ENCODE measurements around the gene RFNG.

- TF ChIP-seq POLR2AphosphoS5 (IDR thresholded peaks at IDR 0.05) (no peak), CTCF (IDR thresholded peaks at IDR 0.05) (no peak), POLR2A (IDR thresholded peaks at IDR 0.05) (no peak), EP300 (IDR thresholded peaks at IDR 0.05) (no peak)
Observed at GRCh38 chr17:82053556-82054263, 2.1 kb upstream of the RFNG start.
